HepG2 (cell line): ENCODE measurements around the gene KAT2A. TPM values are rescaled to one million over a fixed set of nuclear protein-coding genes. Genes with fewer than 3 reads are reported as not detected.
A peak's percentile ranks its signal among the peaks of the same experiment; 100 is the strongest.

ENCODE experiments used
- ATAC-seq: fragments of 200-7000 bp; cut with Tn5 transposase; 3 replicates; pipeline ENCODE4 v1.9.1; 2020; ENCODE audit warnings: mild to moderate bottlenecking, moderate library complexity
- BruUV-seq: library from RNA; stranded (reverse); fragments of 400-500 nt; replicated peaks from 2 replicates; lab custom pipeline; 2021; lab: Mats Ljungman, UMichigan
- CTCF ChIA-PET: fragments of 300-600 bp; formaldehyde crosslinking; extraction: SDS; loops from one replicate; lab custom pipeline; 2021; ENCODE audit warnings: low total read pairs, inconsistent platforms, low intra/inter-chr PET ratio; lab: Yijun Ruan, JAX
- POLR2A ChIA-PET: fragments of 350-600 bp; sonication (Branson Sonifier 250); formaldehyde crosslinking; loops from one replicate; lab custom pipeline; 2020; ENCODE audit warnings: antibody characterized with exemption, inconsistent platforms; lab: Yijun Ruan, JAX
- DNase-seq: peaks from one replicate; pipeline ENCODE4 v3.0.0-alpha.2; 2015; ENCODE audit warnings: low spot score
- FAIRE-seq: peaks from 3 replicates; lab custom pipeline; 2011; peaks lifted over from hg19 to GRCh38; lab: Jason Lieb, UNC
- H2AFZ ChIP-seq: one replicate; pipeline ENCODE4 v1.6.1; 2011; ENCODE audit warnings: low read length, inconsistent platforms
- H3K27ac ChIP-seq: fragments of 300-600 bp; 3 replicates; pipeline ENCODE4 v1.8.0; 2011; ENCODE audit warnings: mixed run types, mild to moderate bottlenecking, mixed read lengths, low read length, inconsistent platforms; ENCODE audit not compliant: insufficient read depth; ENCODE audit errors: extremely low read length
- H3K27me3 ChIP-seq, 2 experiments: fragments of 200-600 bp in 1 of 2; 2 replicates in 1 of 2; 3 replicates in 1 of 2; pipeline versions ENCODE4 v1.6.0 to v1.8.0; 2011; ENCODE audit warnings: low read length in 2 of 2, mild to moderate bottlenecking in 2 of 2, moderate library complexity in 2 of 2, inconsistent platforms in 1 of 2; ENCODE audit not compliant: insufficient read depth in 2 of 2, control insufficient read depth in 1 of 2
- H3K36me3 ChIP-seq, 2 experiments: fragments of 200-600 bp in 1 of 2; replicated peaks in 1 of 2; 2 replicates in 1 of 2; 3 replicates in 1 of 2; pipeline versions ENCODE4 v1.5.1 to v1.8.0; 2011; ENCODE audit warnings: low read length in 2 of 2, inconsistent platforms in 1 of 2; ENCODE audit not compliant: insufficient read depth in 2 of 2, control insufficient read depth in 1 of 2
- H3K4me1 ChIP-seq: 2 replicates; pipeline ENCODE4 v1.5.1; 2012; ENCODE audit warnings: low read length, inconsistent platforms; ENCODE audit not compliant: insufficient read depth
- H3K4me2 ChIP-seq: 2 replicates; pipeline ENCODE4 v1.6.0; 2011; ENCODE audit warnings: low read depth, low read length, inconsistent platforms
- H3K4me3 ChIP-seq, 3 experiments: fragments of 200-600 bp in 1 of 3; sonication (generic), shearing (Covaris generic) in 1 of 3; replicated peaks in 1 of 3; 2 replicates each; pipeline ENCODE4 v1.5.1; 2011 to 2016; ENCODE audit warnings: low read length in 3 of 3, inconsistent platforms in 2 of 3, low read depth in 2 of 3, mild to moderate bottlenecking in 2 of 3, control low read depth in 1 of 3, mixed read lengths in 1 of 3; ENCODE audit not compliant: insufficient read depth in 1 of 3
- H3K79me2 ChIP-seq: one replicate; pipeline ENCODE4 v1.6.1; 2011; ENCODE audit warnings: low read length, inconsistent platforms; ENCODE audit not compliant: insufficient read depth
- H3K9ac ChIP-seq: 2 replicates; pipeline ENCODE4 v1.6.0; 2011; ENCODE audit warnings: mild to moderate bottlenecking, low read depth, low read length, inconsistent platforms; ENCODE audit not compliant: insufficient read depth
- H3K9me3 ChIP-seq: 2 replicates; pipeline ENCODE4 v1.5.1; 2012; ENCODE audit warnings: mild to moderate bottlenecking, low read length
- H4K20me1 ChIP-seq: 2 replicates; pipeline ENCODE4 v1.6.0; 2011; ENCODE audit warnings: inconsistent platforms, mild to moderate bottlenecking, low read length, moderate library complexity; ENCODE audit not compliant: insufficient read depth
- FOXJ3 ChIP-seq: sonication (generic); formaldehyde crosslinking; IDR thresholded peaks from 2 replicates; pipeline ENCODE4 v1.4.0; 2020; ENCODE audit warnings: missing genetic modification reagents, mild to moderate bottlenecking, borderline replicate concordance
- HNRNPK ChIP-seq: fragments of 200-400 bp; formaldehyde crosslinking; IDR thresholded peaks from 2 replicates; pipeline ENCODE4 v1.6.1; 2018; ENCODE audit warnings: low read length, low read depth, moderate library complexity, mild to moderate bottlenecking; ENCODE audit not compliant: poor library complexity, severe bottlenecking
- NPAS2 ChIP-seq: sonication (generic); formaldehyde crosslinking; IDR thresholded peaks from 2 replicates; pipeline ENCODE4 v1.8.0; 2022; ENCODE audit warnings: mild to moderate bottlenecking, missing genetic modification reagents, borderline replicate concordance
- ZNF350 ChIP-seq: sonication (generic); formaldehyde crosslinking; IDR thresholded peaks from 2 replicates; pipeline ENCODE4 v1.4.0; 2020; ENCODE audit warnings: mild to moderate bottlenecking, low read depth, missing genetic modification reagents, borderline replicate concordance
- WGBS: methylation state at CpG from one replicate; pipeline ENCODE4 v1.1.6; 2017; ENCODE audit warnings: low lambda C conversion rate; 5-methylcytosine and 5-hydroxymethylcytosine counted together
- in situ Hi-C: cut with HindIII; loops from 2 replicates; pipeline ENCODE4 v1.10.0; 2017; ENCODE audit warnings: low pct_unique_long_range_greater_than_20kb; ENCODE audit not compliant: extremely low pct_ligation_motif_present
- intact Hi-C: fragments of 100-400 bp; cut with micrococcal nuclease; formaldehyde crosslinking; loops from one replicate; pipeline ENCODE4 v1.10.0; 2022; ENCODE audit not compliant: unreplicated experiment
- polyA plus RNA-seq, 8 experiments: library from polyadenylated mRNA; depleted of rRNA in 3 of 8; stranded (reverse) in 7 of 8; unstranded in 1 of 8; fragments of >200 nt; fragmentation: Illumina TruSeq in 4 of 8; extraction: Trizol in 4 of 8; gene quantifications; 2 replicates each; pipeline versions ENCODE4 v1.2.1 to v1.2.3, GENCODE V29; 2011 to 2016; ENCODE audit warnings: low read depth in 4 of 8, missing spikeins in 1 of 8, mixed read lengths in 1 of 8; ENCODE audit not compliant: insufficient read depth in 1 of 8
- total RNA-seq, 5 experiments: library from RNA; depleted of rRNA; stranded (reverse); fragments of >200 nt; fragmentation: Illumina TruSeq; extraction: Trizol; gene quantifications; 2 replicates each; pipeline ENCODE4 v1.2.3, GENCODE V29; 2016; ENCODE audit warnings: low read depth in 1 of 5
- TF ChIP-seq, protein P1 (sequence below): sonication (generic); formaldehyde crosslinking; IDR thresholded peaks from 2 replicates; pipeline ENCODE4 v1.4.0; 2020; ENCODE audit warnings: missing genetic modification reagents, borderline replicate concordance
- TF ChIP-seq, protein P2 (sequence below): sonication (generic); formaldehyde crosslinking; conservative IDR thresholded peaks from 2 replicates; pipeline ENCODE4 v1.8.1; 2023; ENCODE audit warnings: missing genetic modification reagents
- TF ChIP-seq, protein P3 (sequence below): sonication (generic); formaldehyde crosslinking; IDR thresholded peaks from 2 replicates; pipeline ENCODE4 v1.8.0; 2022; ENCODE audit warnings: missing genetic modification reagents, mild to moderate bottlenecking, moderate library complexity, borderline replicate concordance

Gene KAT2A
- total and polyA plus RNA-seq, 2 of the 13 experiments (the other 11 are each of a cell fraction or from before 2014, with no cell fraction given), result 29.1 to 90.4 TPM

DNA sequence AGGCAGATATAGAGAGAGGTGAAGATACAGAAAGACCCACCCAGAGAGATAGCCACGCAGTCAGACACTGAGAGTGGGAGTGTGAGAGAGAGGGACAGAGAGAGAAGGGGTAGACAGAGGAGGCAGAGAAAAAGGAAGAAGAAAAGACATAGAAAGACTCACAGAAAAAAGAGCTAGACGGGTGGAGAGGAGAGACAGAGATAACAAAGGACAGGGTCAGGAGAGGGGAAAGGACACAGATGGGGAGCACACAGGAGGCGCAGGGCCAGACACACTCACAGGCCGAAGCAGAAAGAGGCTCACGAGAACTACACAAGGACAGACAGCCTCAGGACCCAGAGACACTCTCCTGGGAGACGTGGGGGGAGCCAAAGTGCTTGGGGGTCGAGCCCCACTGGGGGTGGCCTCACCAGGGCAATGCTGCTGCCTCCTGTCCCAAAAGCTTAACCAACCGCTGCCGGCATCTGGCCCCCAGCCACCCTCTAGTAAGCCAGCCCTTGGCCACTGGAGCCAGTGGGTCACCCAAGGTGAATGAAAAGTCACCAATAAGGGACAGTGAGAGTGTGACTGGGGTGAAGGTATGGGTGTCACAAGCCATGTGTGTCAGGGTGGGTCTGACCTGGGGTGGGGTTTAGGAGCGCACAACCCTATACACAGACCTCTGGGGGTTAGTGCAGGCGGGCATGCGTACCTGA is 26.6 kb downstream of the KAT2A start:
- H3K9me3 ChIP-seq, result no peaks in the 10 kb centered on the region
- in situ Hi-C loops, result no loop called here
- H3K27me3 ChIP-seq, result peaks cover 6 to 47% of the 10 kb centered on the region in 2 experiments; a peak in 4 of 5 replicates
- H3K27ac ChIP-seq, result no peak overlapping the region
- intact Hi-C loops, result no loop called here
- no peak overlapping the region for H3K4me2 ChIP-seq
- ChIA-PET CTCF (no interaction called here), POLR2A (interaction anchor here (1.4 to 2.2 kb wide), 2 partner anchors 18 to 26 kb away, joined by 4 to 7 read pairs; partner anchors contain the start of gene DHX58)
- H3K4me1 ChIP-seq, result peaks cover 82% of the 10 kb centered on the region
- H2AFZ ChIP-seq, result no peak overlapping the region
- 60% methylated on average over 11 of the region's 12 CpGs for whole genome bisulfite sequencing
- no peak overlapping the region for H3K9ac ChIP-seq
- H3K36me3 ChIP-seq, result no peaks in the 10 kb centered on the region
- no TSS peak for BruUV-seq
- H3K79me2 ChIP-seq, result no peaks in the 10 kb centered on the region
- DNase-seq (no peak), FAIRE-seq (no peak), ATAC-seq (no peak)
- no peak overlapping the region for H3K4me3 ChIP-seq
- no peaks in the 10 kb centered on the region for H4K20me1 ChIP-seq
- TF ChIP-seq NPAS2 (CRISPR knock-in tag), result no peak
- TF ChIP-seq, protein P1, sequence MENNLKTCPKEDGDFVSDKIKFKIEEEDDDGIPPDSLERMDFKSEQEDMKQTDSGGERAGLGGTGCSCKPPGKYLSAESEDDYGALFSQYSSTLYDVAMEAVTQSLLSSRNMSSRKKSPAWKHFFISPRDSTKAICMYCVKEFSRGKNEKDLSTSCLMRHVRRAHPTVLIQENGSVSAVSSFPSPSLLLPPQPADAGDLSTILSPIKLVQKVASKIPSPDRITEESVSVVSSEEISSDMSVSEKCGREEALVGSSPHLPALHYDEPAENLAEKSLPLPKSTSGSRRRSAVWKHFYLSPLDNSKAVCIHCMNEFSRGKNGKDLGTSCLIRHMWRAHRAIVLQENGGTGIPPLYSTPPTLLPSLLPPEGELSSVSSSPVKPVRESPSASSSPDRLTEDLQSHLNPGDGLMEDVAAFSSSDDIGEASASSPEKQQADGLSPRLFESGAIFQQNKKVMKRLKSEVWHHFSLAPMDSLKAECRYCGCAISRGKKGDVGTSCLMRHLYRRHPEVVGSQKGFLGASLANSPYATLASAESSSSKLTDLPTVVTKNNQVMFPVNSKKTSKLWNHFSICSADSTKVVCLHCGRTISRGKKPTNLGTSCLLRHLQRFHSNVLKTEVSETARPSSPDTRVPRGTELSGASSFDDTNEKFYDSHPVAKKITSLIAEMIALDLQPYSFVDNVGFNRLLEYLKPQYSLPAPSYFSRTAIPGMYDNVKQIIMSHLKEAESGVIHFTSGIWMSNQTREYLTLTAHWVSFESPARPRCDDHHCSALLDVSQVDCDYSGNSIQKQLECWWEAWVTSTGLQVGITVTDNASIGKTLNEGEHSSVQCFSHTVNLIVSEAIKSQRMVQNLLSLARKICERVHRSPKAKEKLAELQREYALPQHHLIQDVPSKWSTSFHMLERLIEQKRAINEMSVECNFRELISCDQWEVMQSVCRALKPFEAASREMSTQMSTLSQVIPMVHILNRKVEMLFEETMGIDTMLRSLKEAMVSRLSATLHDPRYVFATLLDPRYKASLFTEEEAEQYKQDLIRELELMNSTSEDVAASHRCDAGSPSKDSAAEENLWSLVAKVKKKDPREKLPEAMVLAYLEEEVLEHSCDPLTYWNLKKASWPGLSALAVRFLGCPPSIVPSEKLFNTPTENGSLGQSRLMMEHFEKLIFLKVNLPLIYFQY (CRISPR knock-in tag), result no peak
- no peak for TF ChIP-seq HNRNPK
- TF ChIP-seq, protein P2, sequence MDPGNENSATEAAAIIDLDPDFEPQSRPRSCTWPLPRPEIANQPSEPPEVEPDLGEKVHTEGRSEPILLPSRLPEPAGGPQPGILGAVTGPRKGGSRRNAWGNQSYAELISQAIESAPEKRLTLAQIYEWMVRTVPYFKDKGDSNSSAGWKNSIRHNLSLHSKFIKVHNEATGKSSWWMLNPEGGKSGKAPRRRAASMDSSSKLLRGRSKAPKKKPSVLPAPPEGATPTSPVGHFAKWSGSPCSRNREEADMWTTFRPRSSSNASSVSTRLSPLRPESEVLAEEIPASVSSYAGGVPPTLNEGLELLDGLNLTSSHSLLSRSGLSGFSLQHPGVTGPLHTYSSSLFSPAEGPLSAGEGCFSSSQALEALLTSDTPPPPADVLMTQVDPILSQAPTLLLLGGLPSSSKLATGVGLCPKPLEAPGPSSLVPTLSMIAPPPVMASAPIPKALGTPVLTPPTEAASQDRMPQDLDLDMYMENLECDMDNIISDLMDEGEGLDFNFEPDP (CRISPR knock-in tag), result 0 out of 2 replicates have a peak, but pooled peaks have one; percentile 60
- no peak for TF ChIP-seq FOXJ3 (CRISPR knock-in tag)
- TF ChIP-seq, protein P3, sequence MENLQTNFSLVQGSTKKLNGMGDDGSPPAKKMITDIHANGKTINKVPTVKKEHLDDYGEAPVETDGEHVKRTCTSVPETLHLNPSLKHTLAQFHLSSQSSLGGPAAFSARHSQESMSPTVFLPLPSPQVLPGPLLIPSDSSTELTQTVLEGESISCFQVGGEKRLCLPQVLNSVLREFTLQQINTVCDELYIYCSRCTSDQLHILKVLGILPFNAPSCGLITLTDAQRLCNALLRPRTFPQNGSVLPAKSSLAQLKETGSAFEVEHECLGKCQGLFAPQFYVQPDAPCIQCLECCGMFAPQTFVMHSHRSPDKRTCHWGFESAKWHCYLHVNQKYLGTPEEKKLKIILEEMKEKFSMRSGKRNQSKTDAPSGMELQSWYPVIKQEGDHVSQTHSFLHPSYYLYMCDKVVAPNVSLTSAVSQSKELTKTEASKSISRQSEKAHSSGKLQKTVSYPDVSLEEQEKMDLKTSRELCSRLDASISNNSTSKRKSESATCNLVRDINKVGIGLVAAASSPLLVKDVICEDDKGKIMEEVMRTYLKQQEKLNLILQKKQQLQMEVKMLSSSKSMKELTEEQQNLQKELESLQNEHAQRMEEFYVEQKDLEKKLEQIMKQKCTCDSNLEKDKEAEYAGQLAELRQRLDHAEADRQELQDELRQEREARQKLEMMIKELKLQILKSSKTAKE (CRISPR knock-in tag), result no peak
- TF ChIP-seq ZNF350 (CRISPR knock-in tag), result no peak
